ENCODE measurements around the gene HSPD1.

HSPD1 gene

DNA sequence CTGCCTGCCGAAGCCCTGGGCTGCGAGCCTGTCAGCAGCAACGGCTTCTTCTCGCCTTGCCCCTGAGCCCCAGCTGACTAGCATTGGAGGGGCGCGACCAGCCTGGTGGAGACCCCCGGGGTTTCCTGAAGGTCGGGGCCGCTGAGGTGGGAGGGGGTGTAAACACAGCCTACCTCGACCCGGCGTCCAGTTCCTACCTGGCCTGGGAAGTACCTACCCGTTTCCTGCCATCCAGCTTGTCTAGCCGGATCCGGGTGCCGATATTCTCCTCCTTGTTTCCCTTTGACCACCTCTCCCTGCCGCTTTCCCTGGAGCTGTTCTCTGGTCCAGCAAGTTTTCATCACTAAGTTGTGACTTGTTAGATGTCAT lies 16.7 kb upstream of the HSPD1 start:
- H3K27ac ChIP-seq = peak overlapping the region; percentile 100
- peak; percentile 76 for TF ChIP-seq ZFX (IDR thresholded peaks at IDR 0.05)
- TF ChIP-seq, protein P1, sequence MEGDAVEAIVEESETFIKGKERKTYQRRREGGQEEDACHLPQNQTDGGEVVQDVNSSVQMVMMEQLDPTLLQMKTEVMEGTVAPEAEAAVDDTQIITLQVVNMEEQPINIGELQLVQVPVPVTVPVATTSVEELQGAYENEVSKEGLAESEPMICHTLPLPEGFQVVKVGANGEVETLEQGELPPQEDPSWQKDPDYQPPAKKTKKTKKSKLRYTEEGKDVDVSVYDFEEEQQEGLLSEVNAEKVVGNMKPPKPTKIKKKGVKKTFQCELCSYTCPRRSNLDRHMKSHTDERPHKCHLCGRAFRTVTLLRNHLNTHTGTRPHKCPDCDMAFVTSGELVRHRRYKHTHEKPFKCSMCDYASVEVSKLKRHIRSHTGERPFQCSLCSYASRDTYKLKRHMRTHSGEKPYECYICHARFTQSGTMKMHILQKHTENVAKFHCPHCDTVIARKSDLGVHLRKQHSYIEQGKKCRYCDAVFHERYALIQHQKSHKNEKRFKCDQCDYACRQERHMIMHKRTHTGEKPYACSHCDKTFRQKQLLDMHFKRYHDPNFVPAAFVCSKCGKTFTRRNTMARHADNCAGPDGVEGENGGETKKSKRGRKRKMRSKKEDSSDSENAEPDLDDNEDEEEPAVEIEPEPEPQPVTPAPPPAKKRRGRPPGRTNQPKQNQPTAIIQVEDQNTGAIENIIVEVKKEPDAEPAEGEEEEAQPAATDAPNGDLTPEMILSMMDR (conservative IDR thresholded peaks at IDR 0.05) = no peak

DNA sequence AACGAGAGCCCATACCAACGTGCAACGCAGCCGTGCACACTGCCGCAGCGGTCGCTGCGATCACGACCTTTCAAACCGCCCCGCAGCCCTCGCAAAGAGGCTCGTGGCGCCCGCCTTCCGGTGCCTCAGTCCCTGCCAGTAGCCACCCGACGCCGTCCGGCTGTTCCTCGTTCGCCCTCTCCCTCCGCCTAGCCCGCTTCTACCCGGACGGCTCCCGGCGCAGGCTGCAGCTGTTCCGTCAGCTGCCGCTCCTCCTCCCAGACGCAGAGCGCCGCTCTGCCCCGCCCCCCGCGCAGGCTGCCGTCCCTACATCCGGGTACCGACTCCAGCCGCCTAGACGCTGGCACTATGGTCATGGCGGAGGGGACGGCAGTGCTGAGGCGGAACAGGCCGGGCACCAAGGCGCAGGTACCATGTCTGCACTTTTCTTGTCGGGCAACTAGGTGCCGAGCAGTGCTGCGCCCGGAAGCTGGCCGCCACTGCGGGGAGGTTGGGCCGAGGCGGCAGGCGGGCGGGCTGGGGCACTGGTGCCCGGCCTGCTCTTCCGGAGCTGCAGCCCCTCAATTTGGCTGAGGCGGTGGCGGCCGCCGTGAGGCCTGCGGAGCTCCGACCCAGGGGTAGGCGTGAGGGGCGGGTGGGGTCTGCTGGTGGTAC lies 16.2 kb upstream of the HSPD1 start, which contains the start of gene MOB4:
MOB4 (plus strand) TSS at position 328 of the 654 bp plus-strand sequence; CDS start at position 349, 21 bp downstream.
- H3K27ac ChIP-seq = peak within 1 kb of the TSS; percentile 100
- TF ChIP-seq ZFX (IDR thresholded peaks at IDR 0.05) = peak; percentile 96
- TF ChIP-seq, protein P1 (conservative IDR thresholded peaks at IDR 0.05) = no peak

DNA sequence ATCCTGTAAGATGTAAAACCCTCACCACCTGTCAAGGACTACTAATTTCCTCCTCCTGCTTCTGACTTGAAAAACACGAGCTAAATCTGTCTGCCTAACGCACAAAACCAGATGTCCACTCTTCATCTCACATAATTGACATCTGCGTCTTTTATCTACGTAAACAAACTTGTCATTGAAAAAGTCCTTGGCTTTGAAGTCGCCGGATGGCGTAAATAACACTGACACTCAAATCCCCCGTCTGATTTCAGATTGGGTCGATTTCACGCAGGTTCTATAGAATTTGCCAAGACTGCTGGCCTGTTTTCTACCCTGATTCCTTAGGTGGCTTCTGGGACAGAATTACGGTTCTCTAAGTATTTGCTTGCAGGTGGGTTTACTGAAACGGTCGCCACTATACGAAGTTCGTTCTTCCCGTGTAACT lies 15.7 kb upstream of the HSPD1 start:
- TF ChIP-seq, protein P1 (conservative IDR thresholded peaks at IDR 0.05) = no peak
- TF ChIP-seq ZFX (IDR thresholded peaks at IDR 0.05) = no peak
- H3K27ac ChIP-seq = peak overlapping the region; percentile 100

DNA sequence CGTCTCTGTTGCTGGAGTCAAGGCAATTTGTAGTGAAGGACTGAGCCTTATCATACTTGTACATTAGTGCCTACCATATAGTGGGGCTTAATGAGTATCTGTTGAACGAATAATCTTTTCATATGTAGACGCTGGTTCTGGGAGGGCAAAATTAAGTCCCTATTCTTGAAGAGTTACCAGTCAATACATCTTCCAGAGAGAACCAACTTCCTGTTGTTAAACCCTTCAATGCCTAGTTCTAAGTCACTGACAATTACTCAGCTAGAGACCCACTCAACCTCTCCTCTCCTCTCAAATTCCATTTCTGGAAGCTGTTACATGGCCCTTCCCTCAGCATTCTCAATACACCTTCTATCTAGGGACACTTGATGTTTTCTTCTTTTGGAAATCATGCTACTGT lies 15.1 kb upstream of the HSPD1 start:
- peak overlapping the region; percentile 100; the same call in 1 of the 2 replicates for H3K27ac ChIP-seq
- no peak for TF ChIP-seq ZFX (IDR thresholded peaks at IDR 0.05)
- TF ChIP-seq, protein P1 (conservative IDR thresholded peaks at IDR 0.05) = no peak

DNA sequence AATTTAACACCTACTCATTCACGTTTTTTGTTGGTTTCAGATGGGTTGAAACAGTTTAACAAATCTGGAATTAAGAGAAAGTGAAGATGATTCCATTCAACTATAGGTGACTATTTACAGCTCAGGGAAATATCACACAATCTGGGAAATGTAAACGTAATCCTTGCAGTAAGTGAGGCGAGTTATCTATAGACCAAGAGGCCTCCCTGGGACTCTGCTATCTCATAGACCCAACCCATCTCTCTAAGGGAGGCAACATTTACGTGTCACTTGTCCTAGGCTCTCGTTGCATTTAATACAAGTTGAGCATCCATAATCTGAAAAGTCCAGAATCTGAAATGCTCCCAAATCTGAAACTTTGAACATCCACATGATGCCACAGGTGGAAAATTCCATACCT lies 14.3 kb upstream of the HSPD1 start:
- no peak for TF ChIP-seq ZFX (IDR thresholded peaks at IDR 0.05)
- TF ChIP-seq, protein P1 (conservative IDR thresholded peaks at IDR 0.05) = no peak
- H3K27ac ChIP-seq = no peak overlapping the region

DNA sequence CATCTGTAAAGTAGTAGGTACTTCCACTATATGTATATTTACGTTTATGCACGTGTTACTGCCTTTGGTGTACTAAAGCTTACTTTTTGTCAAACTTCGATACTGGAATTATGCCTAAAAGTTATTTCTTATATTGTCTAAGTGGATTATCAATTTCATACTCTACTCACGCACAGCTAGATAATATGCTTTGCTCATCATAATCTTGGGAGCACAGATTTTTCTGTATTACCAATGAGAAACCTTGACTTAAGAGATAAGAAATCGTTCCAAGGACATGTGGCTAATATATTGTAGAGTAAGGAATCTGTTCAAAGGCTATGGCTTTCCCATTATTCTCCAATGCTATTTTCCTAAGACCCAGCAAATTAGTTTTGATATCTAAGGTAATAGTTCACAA lies 7.0 kb upstream of the HSPD1 start:
- TF ChIP-seq, protein P1 (conservative IDR thresholded peaks at IDR 0.05) = no peak
- no peak for TF ChIP-seq ZFX (IDR thresholded peaks at IDR 0.05)
- H3K27ac ChIP-seq = no peak overlapping the region

DNA sequence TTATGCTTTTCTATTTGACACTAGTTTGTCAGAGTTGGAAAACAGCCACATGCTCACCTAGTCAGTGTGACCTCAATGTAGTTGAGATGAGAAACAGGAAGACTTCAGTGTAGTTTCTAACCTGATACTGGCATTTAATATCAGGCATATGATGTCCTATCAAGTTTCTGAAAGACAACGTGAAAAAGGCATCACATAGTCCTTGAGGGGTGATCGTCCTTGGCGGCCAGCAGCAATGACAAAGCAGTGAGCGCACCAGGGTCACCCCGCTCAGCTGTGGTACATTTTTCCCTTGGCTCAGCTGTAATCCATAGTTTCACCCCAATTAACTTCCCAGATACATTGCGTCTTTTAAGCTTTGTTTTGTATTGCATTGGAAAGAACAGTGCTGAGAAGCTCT lies 4.9 kb upstream of the HSPD1 start:
- H3K27ac ChIP-seq = no peak overlapping the region
- TF ChIP-seq ZFX (IDR thresholded peaks at IDR 0.05) = no peak
- TF ChIP-seq, protein P1 (conservative IDR thresholded peaks at IDR 0.05) = no peak

Measured in C4-2B (cell line).